NOMO-1 (cell line): ENCODE results near the gene ADRA2B.
"Not testable (repeated sequence)": the region's sequence is repeated elsewhere in the genome, so short reads cannot be mapped to it uniquely, and the experiment has no call there.

Source experiments
- DNase-seq, 2 experiments: peaks; one replicate each; lab custom pipeline; 2025; ENCODE audit not compliant: unreplicated experiment in 2 of 2; lab: John Stamatoyannopoulos, UW

The ADRA2B gene

DNA sequence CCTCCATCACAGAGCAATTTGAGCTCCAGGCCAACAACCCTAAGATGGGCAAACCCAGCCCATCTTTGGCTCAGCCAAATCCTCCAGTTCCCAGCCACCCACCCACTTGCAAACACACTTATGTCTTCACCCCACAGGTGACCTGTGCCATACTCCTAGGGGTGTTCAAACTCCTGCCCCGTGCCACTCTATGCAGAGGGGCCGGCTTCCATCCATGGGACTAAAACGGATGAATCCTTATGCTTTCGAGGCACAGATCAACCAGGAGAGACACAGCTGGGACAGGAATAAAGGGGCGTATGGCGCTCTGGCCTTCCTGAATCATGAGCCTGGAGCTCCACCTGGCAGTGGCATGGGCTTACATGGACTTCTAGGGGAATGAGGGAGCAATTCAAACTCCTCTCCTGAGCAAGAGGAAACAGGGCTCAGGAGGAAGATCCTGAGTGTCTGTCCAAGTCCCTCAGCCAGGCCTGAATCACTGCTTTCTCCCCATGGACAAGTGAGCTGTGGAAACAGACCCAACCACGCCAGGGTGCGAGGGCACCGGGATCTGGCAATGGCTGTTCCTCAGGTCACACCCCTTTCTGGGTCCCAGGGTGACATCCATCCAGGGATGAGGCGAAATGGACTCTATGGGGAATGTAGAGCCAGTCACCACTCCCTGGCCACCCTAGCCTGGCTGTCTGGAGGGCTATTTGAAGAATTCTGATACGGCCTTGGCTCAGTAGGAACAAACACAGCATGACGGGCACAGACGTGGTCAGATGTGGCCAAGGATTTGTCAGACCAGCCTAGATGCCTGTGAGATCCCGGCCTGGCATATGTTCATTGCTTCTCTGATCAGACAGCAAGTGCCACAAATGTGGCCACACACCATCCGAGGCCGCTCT, 45.0 kb downstream of the ADRA2B start:
- not testable (repeated sequence) for DNase-seq

DNA sequence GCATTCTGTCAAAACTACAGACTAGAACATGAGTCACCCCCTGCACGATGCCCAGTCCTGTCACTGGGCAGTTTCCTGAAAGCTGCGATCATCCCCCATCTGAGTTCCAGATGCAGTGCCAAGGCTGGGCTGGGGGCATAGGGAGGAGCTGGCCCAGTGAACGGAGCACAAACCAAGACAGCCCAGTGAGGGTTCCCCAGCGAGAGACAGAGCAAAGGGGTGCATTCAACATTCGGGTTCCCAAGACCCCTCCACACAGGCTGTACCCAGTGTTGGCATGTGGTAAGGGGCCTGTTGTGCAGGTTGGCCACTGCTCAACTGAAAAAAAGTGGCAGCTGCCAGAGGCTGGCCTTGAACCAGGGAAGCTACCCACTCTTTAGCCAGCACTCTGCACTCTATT, 46.0 kb downstream of the ADRA2B start:
- not testable (repeated sequence) for DNase-seq

DNA sequence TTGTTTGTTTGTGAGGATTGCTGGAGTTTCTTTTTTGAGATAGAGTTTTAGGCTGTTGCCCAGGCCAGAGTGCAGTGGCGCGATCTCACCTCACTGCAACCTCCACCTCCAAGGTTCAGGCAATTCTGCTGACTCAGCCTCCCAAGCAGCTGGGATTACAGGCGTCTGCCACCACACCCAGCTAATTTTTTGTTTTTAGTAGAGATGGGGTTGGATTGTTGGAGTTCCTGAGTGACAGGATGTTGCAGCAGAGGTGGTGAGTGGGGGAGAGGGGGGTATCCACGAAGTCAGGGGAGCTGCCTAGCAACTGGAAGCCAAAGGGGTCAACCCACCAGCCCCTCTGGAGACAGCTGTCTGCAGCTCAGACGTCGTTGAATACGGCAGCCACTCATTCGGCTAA, 46.5 kb downstream of the ADRA2B start:
- DNase-seq = not testable (repeated sequence)

DNA sequence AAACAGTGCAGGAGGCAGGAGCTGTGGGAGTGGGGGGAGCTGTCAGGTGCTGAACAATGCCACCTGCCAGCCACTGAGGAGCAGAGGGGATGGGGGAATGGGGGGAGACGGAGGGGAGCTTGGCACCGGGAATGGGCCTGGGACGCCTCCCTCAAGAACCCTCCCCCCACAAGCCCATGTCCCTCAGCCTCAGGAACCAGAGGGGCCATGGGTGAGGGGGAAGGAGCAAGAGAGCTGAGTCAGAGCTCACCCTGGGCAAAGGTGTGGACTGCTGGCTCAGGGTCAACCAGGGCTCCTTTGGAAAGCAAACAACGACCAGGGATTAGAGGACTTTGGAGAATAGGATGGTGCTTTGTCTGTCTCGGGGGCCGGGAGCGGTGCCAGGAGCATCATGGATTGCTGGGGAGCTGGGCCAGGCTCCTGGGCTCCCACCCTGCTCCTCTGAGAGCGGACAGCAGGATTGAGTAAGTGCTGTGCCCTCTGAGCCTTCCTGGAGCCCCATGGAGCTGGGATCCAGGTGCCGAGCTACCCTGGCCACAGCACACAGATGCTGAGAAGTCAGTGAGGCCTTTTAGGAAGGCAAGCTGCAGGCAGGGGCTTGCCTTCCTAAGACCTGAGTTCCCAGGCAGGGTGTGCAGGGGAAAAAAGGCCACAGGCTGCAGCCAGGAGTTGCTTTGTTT, 48.3 kb downstream of the ADRA2B start:
- DNase-seq = not testable (repeated sequence)

DNA sequence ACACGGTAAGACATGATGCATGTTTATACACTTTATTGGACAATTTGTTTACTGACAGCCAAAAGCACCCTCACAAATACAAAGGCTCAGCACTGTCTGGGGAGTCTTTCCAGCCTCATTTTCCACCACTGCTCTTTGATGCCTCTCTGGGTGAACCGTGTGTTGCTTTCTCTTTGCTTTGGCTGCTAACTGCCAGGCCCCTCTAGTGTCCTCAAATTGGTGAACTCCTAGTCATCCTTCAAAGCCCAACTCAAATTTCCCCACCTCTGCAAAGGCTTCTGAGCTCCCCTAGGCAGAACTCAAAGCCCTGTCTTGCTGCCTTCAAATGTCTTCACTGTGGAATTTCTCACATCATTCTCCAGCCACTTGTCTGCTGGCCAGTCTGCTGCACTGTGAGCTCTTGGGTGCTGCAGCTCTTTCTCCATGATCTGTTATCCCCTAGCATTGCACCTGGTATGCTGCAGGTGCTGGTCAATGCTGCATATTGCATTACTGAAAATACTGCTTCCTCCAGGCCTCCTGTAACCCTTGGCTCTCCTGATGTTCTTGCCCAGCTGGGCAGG, 49.2 kb downstream of the ADRA2B start:
- not testable (repeated sequence) for DNase-seq

DNA sequence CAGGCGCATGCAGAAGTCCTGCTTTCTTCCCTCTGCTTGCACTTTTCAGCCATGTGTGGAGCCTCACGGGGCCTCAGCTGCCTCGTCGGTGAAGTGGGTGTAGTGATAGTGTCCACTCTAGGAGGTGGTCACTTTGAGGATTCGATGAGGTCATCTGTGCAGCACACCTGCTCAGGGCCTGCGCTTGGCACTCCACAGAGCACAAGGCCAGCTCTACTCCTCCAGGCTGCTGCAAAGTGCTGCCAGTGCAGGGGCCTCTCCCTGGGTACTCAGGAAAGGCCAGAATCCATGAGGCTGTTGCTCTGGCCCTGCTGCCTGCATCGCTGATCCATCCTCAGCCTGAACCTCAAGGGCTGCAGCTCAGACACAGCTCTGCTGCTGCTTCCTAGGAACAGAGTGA, 49.9 kb downstream of the ADRA2B start:
- DNase-seq = not testable (repeated sequence)

DNA sequence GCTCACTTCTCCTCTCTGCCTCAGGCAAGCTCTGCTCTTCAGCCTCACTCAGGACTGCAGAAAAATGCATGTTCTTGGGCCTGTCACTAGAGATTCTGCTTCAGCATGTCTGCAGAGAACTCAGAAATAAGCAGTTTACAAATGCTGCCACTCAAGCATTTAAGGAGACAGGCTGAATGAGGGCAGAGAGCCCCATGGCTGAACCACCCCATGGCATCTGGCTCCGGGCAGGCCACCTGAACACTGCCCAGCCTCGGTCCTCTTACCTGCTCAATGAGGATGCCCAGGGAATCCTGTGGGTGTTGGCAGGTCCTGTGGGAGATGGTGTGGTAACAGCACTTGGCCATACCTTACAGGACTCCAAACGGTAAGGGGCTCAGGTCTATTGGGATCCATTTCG, 50.4 kb downstream of the ADRA2B start:
- not testable (repeated sequence) for DNase-seq

DNA sequence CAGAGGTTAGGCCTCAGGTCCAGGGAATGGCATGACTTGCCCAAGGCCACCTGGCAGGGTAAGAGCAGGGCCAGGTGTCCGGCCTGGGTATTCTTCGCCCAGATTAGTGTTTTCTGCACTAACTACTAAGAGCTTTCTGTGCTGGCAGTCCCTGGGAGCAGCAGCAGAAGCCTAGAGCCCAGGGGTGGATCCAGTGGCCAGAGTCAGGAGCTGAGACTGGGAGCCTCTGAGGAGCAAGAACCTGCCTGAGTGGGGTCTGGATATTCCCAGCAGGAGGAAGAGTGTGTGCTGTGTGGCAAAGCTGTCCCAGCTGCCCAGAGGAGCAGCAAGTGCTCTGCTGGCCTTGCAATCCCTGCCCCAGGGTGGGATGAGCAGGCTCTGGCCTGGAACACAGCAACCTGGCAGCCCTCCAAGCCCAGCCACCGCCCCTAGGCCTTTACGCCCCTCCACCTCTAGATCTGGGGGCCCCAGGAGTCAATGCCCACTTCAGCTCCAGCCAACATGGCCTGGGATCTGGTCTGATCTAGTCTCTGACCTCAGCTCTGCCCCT, 50.9 kb downstream of the ADRA2B start:
- no peak for DNase-seq

DNA sequence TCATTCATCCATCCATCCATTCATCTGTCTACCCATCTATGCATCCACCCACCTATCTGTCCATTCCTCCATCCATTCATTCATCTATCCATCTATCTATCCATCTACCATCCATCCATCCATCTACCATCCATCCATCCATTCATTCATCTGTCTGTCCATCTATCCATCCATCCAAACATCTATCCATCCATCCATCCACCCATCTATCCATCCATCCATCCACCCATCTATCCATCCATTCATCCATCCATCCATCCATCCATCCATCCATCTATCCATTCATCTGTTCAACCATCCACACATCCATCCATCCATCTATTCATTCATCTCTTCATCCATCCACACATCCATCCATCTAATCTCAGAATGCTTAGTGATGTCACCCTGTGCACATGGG, 51.6 kb downstream of the ADRA2B start:
- DNase-seq = not testable (repeated sequence)

DNA sequence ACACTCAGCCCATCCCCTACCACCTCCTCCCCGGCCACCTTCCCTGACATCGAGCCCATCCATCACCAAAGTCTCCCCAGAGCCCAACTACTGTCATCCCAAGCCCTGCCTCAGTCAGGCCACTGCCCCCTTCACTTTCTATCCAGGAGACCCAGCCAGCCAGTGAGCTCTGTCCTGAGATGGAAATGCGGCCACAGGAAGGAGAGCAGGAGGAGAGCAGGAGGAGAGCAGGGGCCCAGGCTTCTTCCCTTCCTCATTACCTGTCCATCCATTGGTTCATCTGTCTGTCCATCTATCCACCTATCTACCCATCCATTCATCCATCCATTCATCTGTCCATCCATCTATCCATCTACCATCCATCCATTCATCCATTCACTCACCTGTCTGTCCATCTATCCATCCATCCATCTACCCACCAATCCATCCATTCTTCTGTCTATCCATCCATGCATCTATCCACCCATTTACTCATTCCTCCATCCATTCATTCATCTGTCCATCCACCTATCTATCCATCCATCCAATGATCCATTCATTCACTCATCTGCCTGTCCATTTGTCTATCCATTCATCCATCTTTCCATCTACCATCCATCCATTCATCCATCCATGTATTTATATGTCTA, 52.2 kb downstream of the ADRA2B start:
- DNase-seq = not testable (repeated sequence)

DNA sequence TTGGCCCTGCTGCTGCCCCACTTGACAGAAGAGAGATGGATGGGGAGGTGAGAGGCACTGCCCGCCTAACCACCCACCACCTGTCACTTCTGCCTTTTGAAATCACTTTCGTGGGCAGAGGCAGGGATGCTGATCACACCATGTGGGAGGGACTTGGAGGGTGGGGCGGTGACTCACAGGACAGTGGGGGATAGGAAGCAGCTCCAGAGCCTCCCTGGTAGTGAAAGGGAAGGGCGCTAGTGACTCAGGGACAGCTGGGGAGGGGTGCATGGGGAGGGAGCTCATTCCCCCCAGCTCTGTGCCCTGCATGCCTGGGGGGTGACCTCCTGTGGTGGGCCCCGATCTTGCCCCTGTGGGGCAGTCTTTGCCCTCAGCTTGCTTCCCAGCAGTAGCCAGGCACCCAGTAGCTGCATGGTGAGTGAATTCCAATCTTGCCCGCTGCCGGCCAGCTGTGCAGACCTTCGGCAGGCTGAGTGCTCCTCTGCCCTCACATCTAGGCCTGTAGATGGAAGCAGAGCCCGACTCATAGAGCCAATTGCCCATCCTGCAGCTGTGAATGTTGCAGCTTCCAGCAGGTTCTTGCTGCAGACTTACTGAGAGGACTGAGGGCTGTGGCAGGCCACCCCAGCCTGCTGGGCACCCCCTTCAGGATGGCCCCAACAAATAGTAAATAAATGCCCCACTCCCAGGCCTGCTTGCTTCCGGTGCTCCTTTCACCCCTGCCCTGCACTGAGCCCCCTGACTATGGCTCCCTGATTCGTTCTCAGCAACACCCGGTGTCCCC, 53.1 kb downstream of the ADRA2B start:
- not testable (repeated sequence) for DNase-seq
